GM19395 (cell line): ENCODE measurements around the gene ZNF436.
A peak's percentile ranks its signal among the peaks of the same experiment; 100 is the strongest.
"Not testable (repeated sequence)": the region's sequence is repeated elsewhere in the genome, so short reads cannot be mapped to it uniquely, and the experiment has no call there.

Experiments used
- ATAC-seq: cut with Tn5 transposase; IDR thresholded peaks from one replicate; pipeline ENCODE4 v1.9.1; 2021; ENCODE audit warnings: mild to moderate bottlenecking, moderate library complexity; ENCODE audit not compliant: unreplicated experiment

ZNF436 gene

DNA sequence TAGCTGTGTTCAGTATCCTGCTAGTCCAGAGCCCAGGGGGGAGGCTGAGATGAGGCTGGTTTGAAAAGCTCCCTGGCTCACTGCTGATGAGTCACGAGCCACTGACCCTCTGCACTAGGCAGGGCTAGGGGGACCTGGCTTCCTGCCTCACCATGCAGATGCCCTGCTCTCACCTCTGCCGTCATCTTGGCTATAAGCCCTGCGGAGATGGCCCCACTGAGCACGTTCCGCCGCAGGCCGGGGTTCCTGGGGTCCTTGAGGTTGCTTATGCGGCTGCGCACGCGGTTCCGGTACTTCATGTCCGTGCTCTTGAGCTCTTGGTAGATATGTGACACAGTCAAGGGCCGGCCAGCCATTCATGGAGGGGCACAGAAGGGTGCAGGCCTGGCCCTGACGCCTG, 24.1 kb upstream of the ZNF436 start:
- no peak for ATAC-seq

DNA sequence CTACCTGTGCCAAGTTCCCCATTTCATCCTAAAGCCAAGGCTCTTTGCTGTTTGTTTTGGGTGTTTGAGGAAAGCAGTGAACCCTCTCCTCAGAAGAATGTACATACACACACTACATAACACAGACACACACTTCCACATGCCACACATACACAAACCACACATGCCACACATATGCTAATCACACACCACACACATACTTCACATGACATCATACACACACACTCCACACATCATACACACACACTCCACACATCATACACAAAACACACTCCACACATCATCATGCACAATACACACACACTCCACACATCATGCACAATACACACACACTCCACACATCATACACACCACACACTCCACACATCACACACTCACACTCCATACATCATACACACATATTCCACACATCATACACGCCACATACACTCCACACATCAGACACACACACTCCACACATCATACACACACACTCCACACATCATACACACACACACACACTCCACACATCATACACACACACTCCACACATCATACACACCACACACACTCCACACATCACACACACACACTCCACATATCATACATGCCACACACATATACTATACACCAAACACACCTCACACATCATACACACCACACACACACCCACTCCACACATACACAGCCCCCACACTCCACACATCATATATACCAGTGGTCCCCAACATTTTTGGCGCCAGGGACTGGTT, 22.7 kb upstream of the ZNF436 start:
- ATAC-seq, result no peak

DNA sequence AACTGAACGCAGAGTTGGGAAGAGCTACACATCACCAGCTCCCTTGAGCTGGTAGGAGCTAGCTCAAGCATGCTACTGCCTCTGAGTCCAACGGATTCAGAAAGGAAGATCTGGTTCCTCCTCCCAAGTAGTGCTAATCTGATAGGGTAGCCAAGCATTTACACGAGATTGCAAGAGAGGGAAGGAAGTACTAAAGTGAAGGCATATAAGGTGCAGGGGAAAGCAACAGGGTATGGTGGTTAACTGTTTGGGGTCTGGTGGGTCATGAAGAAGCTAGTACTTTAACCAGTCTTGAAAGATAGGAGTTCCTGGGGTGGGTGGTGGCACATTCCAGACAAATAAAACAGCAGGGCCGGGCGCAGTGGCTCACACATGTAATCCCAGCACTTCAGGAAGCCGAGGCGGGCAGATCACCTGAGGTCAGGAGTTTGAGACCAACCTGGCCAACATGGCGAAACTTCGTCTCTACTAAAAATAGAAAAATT, 20.2 kb upstream of the ZNF436 start:
- ATAC-seq, result no peak

DNA sequence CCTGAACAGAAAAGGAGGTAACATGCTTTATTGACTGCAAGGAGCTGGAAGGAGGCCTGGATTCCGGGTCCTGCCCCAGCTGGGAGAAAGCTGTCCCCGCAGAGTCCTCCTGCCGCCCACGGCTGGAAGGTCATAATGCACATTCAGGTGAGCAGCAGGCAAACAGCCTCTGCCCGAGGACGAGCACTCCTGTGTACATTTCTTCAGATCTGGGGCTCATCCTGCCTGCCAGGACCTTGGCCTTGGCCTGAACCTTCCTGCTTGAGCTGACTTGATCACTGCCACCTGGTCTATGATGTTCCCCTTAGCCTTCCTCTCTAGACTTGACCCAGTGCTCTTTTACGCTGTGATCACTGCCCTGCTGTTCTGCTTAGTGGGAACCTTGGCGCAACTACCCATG, 17.9 kb upstream of the ZNF436 start:
- no peak for ATAC-seq

DNA sequence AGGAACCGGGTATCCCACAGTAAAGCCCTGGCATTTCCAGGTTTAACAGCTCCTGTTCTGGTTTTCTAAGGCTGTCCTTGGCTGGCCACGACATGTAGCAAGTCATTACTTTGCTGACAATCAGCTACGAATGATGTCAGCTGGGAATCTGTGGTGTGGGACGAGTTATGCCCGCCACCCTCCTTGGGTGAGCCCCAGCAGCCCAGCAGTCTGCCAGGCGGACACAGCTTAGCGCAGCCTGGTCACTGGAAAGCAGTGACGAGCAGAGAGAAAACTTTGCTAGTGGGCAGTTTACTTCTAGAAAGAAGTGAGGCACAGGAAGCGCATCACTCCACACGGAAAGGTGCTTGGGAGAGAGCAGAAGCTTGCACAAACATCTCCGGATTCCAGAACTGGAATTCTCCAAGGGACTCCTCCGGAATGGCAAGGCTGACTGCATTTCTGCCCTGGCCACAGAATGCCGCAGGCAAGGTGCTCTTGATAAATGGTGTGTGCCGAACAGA, 15.5 kb upstream of the ZNF436 start:
- no peak for ATAC-seq

DNA sequence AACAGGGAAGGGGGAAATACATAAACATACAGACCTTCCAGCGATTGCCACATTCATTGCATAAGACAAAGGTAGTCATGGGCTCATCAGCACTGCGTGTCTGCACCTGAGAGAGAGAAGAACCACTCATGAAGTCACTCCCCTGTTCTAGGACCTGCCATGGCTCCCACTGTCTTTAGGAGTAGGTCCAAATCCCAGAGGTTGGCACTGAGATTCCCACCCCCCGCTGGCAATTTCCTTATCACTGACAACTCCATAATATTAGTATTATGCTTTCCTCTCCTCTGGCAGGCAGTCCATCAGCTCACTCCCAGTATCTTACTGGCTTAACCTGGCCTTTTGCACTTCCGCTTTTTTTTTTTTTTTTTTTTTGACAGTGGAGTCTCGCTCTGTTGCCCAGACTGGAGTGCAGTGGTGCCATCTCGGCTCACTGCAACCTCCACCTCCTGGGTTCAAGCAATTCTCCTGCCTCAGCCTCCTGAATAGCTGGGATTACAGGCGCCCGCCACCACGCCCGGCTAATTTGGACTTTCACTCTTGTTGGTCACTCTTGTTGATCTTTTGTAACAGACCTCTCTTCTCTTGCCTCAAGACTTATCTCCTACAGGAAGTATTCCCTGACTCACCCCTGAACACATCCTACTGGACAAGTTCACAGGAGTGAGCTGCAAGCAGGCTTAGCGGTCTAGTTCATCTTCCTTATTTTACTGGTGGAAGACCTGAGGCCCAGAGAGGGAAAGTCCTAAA, 14.8 kb upstream of the ZNF436 start:
- no peak for ATAC-seq

DNA sequence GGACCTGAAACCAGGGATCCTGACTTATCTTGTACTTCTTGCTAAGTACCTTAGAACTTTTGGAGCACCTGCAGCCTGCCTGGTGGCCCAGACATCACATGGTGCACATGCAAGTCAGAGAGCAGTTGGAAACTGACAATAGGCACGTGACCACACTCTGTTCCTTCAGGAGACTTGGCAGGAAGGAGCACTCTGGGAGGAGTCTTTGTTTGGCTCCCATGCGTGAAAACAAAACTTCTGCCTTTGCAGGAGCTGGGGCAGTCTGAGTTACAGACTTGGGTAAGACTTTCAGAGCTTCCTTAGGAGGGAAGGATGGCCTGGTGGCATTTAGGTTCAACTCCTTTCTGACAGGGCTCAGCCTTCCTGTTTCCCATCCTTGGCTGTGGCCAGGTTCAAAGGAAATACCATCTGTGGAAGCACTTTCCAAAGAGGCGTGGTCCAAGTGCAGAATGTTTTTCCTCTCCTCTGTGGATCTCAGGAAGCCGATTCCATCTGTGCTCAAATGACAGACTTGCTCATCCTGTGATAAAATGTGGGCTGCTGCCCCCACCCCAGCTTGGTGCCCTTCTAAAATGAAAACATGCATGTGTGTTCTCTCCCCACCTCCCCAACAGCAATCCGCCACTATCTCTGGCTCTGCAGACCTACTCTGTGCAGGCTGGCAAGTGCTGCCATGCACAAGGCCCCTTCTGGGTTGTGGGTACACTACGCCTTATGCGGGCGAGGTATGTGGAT, 14.1 kb upstream of the ZNF436 start:
- no peak for ATAC-seq

DNA sequence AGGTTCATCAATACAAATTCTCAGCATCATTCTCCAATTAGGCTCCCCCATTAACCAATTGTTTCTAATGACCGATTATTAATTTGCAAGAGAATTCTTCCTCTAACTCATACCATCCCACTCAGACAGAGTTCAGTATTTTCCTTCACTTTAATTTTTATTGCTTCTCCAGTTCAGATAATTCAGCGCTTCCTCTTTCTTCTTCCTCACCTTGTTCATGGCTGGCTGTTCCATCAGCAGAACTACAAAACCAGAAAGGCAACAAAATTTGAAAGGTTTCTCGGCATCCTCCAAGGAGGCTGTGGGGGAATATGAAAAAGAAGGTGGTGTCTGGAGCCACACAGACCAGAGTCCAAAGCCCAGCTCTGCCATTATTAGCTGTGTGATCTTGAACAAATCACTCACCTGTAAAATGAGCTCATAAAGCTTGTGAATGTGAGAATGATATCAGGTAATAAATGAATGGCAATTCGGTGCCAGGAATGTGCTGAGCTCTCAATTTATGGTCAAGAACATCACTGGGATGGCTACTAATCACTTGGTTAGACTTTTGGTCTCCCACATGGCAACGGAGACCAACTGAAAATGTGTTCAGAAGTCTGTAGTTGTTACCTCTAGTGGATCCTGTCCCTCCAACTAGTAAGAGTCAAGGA, 11.7 kb upstream of the ZNF436 start:
- ATAC-seq, result no peak

DNA sequence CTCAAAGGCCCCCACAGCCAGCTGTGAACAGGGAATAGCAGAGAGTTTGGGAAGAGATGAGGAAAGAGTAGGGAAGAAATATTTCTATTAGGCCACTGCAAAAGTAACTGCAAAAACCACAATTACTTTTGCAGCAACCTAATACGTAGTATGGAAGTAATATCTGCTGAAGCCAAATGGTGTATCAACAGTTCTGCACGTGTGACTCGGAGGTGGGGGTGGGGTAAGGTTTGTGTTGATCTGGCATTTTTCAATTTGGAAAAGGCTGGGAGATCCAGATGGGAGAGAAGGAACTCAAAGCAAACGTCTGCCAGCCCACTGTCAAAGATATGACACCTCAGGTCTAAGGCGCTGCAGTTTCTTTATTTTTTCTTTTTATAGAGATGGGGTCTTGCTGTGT, 11.1 kb upstream of the ZNF436 start:
- ATAC-seq, result no peak

DNA sequence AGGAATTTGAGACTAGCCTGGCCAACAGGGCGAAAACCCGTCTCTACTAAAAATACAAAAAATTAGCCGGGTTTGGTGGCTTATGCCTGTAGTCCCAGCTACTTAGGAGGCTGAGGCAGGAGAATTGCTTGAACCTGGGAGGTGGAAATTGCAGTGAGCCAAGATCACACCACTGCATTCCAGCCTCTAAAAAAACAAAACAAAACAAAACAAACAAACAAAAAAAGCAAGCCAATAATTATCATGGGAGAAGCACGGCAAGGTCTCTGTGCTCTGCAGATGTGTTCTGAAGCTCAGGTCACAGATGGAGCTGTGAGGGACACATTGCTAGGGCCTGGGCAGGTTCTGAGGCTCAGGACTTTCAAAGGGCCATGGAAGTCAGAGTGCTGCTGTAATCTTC, 10.6 kb upstream of the ZNF436 start:
- ATAC-seq, result not testable (repeated sequence)

DNA sequence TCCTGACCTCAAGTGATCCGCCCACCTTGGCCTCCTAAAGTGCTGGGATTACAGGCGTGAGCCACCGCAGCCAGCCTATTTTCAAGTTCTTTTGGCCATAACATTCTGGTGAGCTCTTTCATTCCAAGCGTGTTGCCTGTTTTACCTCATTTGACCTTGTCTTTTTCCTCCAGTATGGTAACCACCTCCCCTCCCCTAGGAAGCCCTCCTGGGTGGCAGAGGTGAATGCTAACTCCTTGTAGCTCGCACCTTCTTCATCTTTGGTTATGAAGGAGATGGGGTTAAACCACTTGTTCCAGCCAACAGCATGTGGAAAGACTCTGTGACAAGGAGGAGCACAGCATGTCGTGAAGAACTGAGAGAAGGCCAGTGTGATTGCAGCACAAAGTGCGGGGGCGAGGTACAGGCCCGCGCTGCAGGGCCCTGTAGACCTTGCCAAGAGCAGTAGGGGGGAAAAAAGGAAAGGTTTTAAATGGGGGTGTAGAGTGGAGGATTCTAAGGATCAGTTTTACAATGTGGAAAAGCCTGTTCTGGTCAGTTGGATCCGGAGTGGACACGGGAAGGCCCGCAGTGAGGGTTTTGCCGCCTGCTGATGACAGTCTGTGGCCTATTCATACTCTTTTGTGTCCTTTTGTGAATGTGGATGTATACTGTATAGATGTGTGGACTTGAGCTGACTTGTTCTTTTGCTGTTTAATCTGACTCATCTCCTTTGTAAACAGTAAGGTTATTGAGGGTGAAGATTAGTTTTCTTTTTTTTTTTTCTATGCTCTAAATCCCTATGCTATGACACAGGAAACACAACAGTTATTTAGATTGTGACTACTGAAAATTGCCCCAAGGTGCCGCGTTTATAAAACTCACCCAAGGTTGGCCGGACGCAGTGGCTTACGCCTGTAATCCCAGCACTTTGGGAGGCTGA, 7.5 kb upstream of the ZNF436 start:
- ATAC-seq, result no peak

DNA sequence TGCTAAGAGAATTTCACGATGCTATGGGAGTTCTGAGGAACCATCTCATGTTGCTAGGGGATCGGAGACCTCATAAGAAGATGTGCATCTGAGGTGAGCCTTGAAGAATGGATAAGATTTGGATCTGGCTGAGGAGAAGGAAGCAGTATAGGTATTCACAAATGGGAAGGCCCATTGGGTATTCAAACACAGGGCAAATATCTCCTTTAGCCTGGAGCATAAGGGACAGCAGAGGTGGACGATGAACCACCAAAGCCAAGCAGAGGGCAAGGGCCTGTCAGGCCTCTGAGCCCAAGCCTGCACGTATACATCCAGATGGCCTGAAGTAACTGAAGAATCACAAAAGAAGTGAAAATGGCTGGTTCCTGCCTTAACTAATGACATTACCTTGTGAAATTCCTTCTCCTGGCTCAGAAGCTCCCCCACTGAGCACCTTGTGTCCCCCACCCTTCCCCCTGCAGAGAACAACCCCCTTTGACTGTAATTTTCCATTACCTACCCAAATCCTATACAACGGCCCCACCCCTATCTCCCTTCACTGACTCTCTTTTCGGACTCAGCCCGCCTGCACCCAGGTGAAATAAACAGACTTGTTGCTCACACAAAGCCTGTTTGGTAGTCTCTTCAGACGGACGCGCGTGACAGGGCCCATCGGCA, 4.6 kb upstream of the ZNF436 start:
- ATAC-seq, result not testable (repeated sequence)

DNA sequence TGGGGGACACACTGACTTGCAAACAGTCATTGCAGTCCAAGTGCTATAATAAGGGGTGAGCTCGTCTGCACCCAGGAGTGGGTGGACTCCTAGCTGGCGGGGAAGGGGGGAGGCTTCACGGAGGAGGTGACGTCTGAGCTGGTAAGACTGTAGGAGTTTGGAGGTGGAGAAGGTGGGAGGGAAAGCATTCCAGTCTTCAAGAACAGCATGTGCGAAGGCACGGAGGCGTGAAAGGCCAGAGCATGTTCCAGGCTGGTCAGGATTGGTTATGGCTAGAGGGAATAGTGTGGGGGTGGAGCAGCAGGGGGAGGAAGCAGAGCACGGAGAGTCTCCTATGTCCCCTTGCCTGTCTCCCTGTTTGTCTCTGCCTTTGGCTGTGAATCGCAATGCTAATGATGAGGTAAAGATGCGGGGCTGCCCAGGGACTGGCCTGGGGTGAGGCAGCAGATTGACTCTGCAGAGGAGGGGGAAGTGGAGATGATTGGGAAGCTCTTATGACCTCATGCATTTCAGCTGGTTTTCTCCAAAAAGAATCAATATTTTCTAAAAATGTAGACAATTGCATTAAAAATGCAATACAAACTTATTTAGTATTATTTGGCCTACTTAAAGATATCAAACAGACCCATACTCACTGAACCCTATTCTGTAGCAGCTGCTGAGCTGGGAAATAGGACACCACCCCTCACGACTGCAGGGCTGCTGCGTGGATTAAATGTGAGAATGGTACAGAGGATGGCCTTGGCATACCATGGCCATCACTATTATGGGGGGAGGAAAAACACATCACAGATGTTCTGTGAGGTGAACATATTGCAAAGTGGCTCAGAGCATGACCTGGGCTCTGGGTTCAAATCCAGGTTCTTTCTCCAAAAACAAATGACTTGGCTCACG, 2.6 kb upstream of the ZNF436 start:
- no peak for ATAC-seq

DNA sequence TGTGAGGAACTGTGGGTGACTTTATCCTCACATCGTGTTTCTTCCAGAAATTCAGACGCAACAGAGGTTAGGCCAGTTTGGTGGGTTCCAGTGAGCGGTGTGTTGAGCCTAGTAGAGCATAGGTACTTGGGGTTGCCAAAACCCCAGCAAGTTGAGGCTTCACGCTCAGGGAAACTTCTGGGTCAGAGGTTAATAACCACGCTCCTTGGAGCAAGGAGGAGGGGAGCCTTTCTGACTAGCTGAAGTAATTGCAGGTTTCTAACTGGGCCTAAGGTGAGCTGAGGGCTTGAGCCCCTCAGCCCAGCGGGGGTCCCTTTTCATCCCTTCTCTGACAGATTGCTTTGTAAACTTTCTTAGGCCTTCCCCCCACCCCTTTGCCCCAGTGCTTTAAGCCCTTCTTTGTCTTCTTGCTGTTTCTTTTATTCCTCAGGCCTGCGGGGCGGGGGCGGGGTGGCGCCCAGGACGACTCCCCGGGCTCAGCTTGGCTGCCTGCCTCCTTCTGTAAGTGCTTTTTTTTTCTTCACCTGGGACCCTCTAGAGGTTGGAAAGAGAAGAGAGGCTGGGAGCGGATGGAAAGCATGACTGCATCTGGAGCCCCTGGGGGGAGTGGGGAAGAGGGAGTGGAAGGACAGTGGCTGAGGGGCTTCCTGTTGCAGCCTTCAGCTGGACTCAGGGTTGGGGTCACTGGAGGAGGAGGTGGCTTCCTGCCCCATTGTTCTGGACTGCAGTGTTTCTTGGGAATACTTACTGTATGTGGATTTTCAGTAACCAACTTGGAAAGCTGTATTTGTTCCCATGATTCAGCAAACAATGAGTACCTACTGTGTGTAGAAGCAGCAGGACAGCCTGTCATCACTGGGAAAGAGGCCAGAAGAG, 1.3 kb upstream of the ZNF436 start:
- no peak for ATAC-seq

DNA sequence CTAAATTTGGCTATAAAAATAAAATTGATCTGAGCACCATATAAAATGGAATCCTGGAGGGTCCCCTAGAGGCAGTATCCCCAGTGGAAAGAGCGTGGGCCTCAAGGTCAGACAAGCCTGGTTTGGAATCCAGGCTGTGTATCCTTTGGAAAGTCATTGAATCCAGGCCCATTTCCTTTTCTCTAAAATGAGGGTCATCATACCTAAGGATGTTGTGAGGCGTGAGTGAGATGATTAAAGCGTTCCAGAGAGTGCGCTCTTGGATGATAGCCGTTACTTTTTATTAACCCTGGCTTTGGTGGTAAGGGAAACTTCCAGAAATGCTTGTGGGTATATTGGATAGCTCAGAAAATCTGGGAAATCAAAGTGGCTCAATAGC, 683 bp upstream of the ZNF436 start:
- ATAC-seq, result no peak

DNA sequence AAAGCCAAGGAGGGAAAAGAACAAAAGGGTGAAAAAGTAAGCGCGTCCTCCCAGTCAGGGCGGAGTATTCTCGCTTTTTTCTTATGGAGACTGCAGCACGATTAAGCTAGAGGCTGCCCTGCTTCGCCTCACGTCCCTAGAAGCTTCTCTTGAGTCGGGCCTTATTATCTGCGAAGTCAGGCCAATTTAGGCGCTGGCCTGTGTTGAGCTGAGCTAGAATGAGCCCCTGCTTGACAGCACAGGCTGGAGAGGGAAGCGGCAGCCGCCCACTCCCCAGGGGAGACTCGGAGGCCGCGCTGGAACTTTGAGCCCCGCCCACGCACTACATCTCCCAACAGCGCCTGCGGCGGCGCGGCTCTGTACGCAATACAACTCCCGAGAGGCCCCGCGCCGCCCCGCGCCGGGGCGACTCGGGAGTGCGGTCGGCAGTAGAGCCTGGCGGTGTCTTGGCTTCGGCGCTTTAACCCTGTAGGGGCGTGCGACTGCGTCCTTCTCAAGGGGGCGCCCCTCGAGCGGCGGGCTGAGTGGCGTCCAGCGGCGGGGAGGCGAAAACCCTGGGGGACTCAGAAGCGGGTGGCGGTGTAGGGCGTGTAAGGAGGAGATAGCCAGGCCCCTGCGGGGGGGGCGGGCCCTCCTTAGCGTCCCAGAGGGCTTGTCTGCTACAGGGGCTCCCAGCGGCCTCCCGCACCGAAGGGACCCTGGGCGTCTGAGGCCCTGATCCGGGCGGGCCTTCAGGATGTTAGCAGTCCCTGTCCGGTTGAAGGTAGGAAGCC, 888 bp downstream of the ZNF436 start:
- ATAC-seq, result peak; percentile 67
